Prostate gland (tissue), 2 donors: Measurements from ENCODE around the gene TSPAN18. TPM values are rescaled to one million over a fixed set of nuclear protein-coding genes. Genes with fewer than 3 reads are reported as not detected.

Source experiments
- DNase-seq: peaks from one replicate; pipeline ENCODE4 v3.0.0-alpha.2; 2019; ENCODE audit warnings: low spot score
- H3K27ac ChIP-seq, 2 donors: fragments of 200-600 bp; sonication (generic); 2 replicates each; pipeline ENCODE4 v1.5.1; 2017 to 2019
- H3K27me3 ChIP-seq: fragments of 200-600 bp; sonication (generic); replicated peaks from 2 replicates; pipeline ENCODE4 v1.5.1; 2019; ENCODE audit not compliant: insufficient read depth
- H3K36me3 ChIP-seq, 2 donors: fragments of 200-600 bp; sonication (generic); 1 replicate in 1 of 2; 2 replicates in 1 of 2; pipeline versions ENCODE4 v1.5.1 to v1.8.1; 2017 to 2019
- H3K4me1 ChIP-seq: fragments of 200-600 bp; sonication (generic); replicated peaks from 2 replicates; pipeline ENCODE4 v1.5.1; 2019
- H3K4me3 ChIP-seq, 2 donors: fragments of 200-600 bp; sonication (generic); 2 replicates each; pipeline ENCODE4 v1.5.1; 2017 to 2019
- H3K9me3 ChIP-seq: fragments of 200-600 bp; sonication (generic); 2 replicates; pipeline ENCODE4 v1.5.1; 2017
- POLR2A ChIP-seq: fragments of 450-650 bp; IDR thresholded peaks from one replicate; pipeline ENCODE4 v1.6.1; 2016; ENCODE audit warnings: antibody characterized with exemption, mild to moderate bottlenecking
- POLR2AphosphoS5 ChIP-seq: sonication (generic); formaldehyde crosslinking; IDR thresholded peaks from one replicate; pipeline ENCODE4 v1.6.1; 2017; ENCODE audit warnings: antibody characterized with exemption
- WGBS: methylation state at CpG from one replicate; pipeline ENCODE4 v1.1.5; 2018; 5-methylcytosine and 5-hydroxymethylcytosine counted together
- intact Hi-C: fragments of 100-400 bp; cut with DNase I; formaldehyde crosslinking; loops from one replicate; pipeline ENCODE4 v1.14.2; 2022
- total RNA-seq, 2 donors: library from RNA; depleted of rRNA; stranded (reverse); fragments of >200 nt; gene quantifications; one replicate each; pipeline ENCODE4 v1.1.0, GENCODE V29; 2016
- TF ChIP-seq, protein P1 (sequence below), 4 experiments: fragments of 200-600 bp in 2 of 4; fragments of 450-650 bp in 2 of 4; sonication (generic) in 2 of 4; IDR thresholded peaks; 1 replicate in 3 of 4; 2 replicates in 1 of 4; pipeline ENCODE4 v1.5.1; 2016 to 2019; ENCODE audit warnings: antibody characterized with exemption in 4 of 4, mild to moderate bottlenecking in 2 of 4, moderate library complexity in 2 of 4

The TSPAN18 gene
- total RNA-seq, 2 donors from 2014 or later: 4.1 to 6.6 TPM

DNA sequence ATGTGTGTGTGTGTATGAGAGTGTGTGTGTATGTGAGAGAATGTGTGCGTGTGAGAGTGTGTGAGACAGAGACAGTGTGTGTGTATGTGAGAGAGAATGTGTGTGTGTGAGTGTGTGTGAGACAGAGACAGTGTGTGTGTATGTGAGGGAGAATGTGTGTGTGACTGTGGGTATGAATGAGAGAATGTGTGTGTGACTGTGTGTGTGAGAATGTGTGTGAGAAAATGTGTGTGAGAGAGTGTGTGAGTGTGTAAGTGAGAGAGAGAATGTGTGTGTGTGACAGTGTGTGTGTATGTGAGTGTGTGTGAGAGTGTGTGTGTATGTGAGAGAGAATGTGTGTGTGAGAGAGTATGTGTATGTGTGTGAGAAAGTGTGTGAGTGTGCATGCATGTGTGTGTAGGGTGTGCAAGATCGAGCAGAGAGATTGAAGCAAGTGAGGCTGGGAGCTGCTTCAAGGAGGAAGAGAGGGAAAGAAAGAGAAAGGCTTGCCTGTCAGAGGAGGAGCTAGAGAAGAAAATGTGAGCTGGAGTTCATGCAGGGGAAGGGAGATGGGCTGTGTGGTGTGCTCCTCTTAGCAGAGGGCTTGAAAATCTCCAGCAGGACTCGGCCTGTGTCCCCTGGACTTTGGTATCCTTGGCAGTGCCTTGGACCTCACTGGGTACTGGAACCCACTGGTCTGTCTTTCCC lies 251.7 kb downstream of the TSPAN18 start:
- Histone ChIP-seq H3K27ac (peak overlapping the region; percentile 82 to 88), H3K4me1 (peaks cover 14% of the 10 kb centered on the region), H3K4me3 (no peak overlapping the region), H3K9me3 (no peaks in the 10 kb centered on the region), H3K27me3 (no peaks in the 10 kb centered on the region), H3K36me3 (no peaks in the 10 kb centered on the region)
- intact Hi-C loops: no loop called here
- 37% methylated on average over 3 of the region's 3 CpGs for WGBS
- no peak for DNase-seq
- TF ChIP-seq POLR2AphosphoS5 (no peak), POLR2A (no peak)
- TF ChIP-seq, protein P1, sequence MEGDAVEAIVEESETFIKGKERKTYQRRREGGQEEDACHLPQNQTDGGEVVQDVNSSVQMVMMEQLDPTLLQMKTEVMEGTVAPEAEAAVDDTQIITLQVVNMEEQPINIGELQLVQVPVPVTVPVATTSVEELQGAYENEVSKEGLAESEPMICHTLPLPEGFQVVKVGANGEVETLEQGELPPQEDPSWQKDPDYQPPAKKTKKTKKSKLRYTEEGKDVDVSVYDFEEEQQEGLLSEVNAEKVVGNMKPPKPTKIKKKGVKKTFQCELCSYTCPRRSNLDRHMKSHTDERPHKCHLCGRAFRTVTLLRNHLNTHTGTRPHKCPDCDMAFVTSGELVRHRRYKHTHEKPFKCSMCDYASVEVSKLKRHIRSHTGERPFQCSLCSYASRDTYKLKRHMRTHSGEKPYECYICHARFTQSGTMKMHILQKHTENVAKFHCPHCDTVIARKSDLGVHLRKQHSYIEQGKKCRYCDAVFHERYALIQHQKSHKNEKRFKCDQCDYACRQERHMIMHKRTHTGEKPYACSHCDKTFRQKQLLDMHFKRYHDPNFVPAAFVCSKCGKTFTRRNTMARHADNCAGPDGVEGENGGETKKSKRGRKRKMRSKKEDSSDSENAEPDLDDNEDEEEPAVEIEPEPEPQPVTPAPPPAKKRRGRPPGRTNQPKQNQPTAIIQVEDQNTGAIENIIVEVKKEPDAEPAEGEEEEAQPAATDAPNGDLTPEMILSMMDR (IDR thresholded peaks at IDR 0.05): no peak

DNA sequence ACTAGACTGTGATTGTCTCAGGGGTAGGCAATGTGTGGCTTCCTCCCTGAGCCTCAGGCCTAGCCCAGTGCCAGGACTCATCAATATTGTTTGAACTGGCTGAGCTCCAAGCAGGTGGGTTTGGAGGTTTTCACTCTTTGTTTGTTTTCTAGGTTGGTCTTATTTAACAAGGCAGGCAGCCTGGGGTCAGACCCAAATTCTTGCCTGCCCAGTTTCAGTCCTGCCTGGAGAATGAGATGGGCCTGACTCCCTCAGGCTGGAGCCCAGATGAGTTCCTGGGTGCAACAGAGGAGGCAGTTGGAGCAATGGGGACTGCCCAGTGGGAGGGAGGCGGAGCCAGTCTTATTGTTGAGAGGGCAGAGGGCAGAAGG lies 252.2 kb downstream of the TSPAN18 start:
- 50% methylated on average over 1 of the region's 1 CpG for WGBS
- peak; percentile 89 for DNase-seq
- Histone ChIP-seq H3K27ac (peak overlapping the region; percentile 82 to 88), H3K9me3 (no peaks in the 10 kb centered on the region), H3K4me3 (no peak overlapping the region), H3K4me1 (peaks cover 14% of the 10 kb centered on the region), H3K36me3 (no peaks in the 10 kb centered on the region), H3K27me3 (no peaks in the 10 kb centered on the region)
- peak; percentile 83 for TF ChIP-seq POLR2AphosphoS5
- TF ChIP-seq, protein P1 (IDR thresholded peaks at IDR 0.05): no peak
- intact Hi-C loops: no loop called here

DNA sequence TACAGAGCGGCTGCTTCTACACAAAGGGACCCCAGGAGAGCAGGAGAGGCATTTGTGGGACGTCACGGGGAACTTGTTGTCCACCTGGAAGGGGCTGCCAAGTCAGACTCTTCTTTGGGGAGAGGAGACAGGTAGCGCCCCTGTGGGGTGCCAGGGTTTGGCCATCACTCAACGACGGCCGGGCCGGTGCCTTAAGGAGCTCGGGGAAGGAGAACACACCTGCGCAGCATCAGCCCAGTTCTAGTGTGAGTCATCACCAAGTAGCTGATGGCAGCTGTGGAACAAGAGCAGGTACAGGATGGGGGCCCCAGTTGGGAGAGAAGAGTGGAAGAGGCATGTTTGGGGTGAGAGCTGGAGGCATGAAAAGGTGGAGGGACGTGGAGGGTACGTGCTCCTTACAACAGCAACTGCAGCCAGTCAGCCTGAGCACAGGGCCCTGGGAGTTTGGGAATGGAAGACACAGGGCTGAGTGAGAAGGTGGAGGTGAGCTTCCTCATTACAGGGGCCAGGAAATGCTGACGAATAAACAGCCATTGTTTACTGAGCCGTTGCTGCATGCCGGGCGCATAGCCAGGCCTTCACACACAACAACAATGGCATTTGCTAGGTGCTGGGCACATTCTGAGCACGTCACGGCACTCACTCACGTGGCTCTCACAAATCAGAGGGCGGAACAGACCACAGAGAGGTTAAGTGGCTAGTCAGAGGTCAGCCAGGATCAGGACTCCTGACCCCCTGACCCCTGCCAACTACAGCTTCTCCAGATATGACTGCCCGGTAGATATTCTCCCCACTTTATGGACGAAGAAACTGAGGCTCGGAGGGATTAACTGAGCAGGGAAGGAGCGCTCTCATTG lies 253.0 kb downstream of the TSPAN18 start:
- H3K27ac ChIP-seq: peak overlapping the region; percentile 82 to 88
- TF ChIP-seq POLR2AphosphoS5: peak; percentile 94
- TF ChIP-seq, protein P1 (IDR thresholded peaks at IDR 0.05): no peak
- peaks cover 14% of the 10 kb centered on the region for H3K4me1 ChIP-seq
- H3K4me3 ChIP-seq: no peak overlapping the region
- WGBS: 47% methylated on average over 24 of the region's 24 CpGs
- intact Hi-C loops: no loop called here
- H3K36me3 ChIP-seq: no peaks in the 10 kb centered on the region
- peak; percentile 94 for DNase-seq
- no peaks in the 10 kb centered on the region for H3K9me3 ChIP-seq
- H3K27me3 ChIP-seq: no peaks in the 10 kb centered on the region

DNA sequence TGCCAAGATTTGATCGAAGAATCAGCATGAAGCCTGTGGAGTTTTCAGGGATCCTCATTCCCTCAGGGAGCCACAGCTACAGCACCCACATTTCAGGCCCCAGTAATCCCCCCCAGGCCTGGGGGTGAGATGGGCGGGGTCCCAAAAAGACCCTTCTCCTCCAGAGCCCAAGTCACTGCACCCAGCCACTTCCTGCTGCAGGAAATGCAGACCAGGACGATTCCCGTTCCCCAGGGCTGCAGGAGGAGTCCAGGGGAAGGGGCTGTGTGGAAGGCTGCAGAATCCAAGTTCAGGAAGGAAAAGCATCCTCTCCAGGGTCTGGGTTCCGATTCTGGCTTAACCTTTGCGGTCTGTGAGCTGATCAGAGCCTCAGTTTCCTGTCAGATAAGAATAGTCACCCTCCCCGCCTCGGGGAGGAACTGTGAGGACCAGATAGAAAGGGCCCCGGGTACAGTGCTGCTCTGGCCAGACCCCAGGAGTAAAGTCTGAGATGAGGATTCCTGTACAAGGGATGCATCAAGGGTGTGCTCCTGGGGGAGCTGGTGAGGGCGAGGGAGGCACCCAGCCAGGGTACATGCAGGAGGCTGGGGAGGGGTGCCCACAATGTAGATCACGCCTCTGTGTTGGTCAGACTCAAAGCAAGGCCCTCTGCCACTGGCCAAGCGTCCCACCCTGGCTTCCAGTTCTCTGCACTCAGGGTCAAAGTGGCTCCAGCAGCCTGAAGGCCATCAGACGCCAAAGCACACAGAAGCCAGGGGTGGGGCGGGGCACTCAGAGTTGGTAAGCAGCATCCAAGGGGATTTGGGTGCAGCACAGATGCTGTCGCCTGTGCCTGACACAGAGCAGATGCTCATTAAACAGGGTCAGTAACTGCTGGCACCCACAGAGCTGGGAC lies 254.0 kb downstream of the TSPAN18 start:
- TF ChIP-seq POLR2AphosphoS5 (no peak), POLR2A (no peak)
- TF ChIP-seq, protein P1 (IDR thresholded peaks at IDR 0.05): no peak
- no peaks in the 10 kb centered on the region for H3K36me3 ChIP-seq
- H3K27ac ChIP-seq: peak overlapping the region; percentile 82 to 88
- no peak overlapping the region for H3K4me3 ChIP-seq
- WGBS: 84% methylated on average over 15 of the region's 15 CpGs
- H3K4me1 ChIP-seq: peaks cover 14% of the 10 kb centered on the region
- intact Hi-C loops: no loop called here
- no peak for DNase-seq
- H3K27me3 ChIP-seq: no peaks in the 10 kb centered on the region
- H3K9me3 ChIP-seq: no peaks in the 10 kb centered on the region

Other genes starting within 250 kb of the TSPAN18 start
- 10 to 100 TPM; 35.1 to 54.6 TPM for gene CD82, start 161.3 kb upstream of the TSPAN18 start, total RNA-seq
- gene TP53I11, start 223.9 kb downstream of the TSPAN18 start, total RNA-seq: 100 to 1,000 TPM in 1 of 2 donors, 10 to 100 TPM in 1; 72.0 to 115 TPM